NCI-H146 treated with DMSO at 0.1 percent for 48 hours (cell line): ENCODE measurements around the gene ZNRF1.
A peak's percentile ranks its signal among the peaks of the same experiment; 100 is the strongest.
"Not testable (repeated sequence)": the region's sequence is repeated elsewhere in the genome, so short reads cannot be mapped to it uniquely, and the experiment has no call there.

Experiments
- DNase-seq: peaks from one replicate; lab custom pipeline; 2025; ENCODE audit not compliant: unreplicated experiment; lab: John Stamatoyannopoulos, UW

ZNRF1 gene

GRCh38 chr16:75074920-75075687 is 76.3 kb downstream of the ZNRF1 start:
- DNase-seq = no peak

DNA sequence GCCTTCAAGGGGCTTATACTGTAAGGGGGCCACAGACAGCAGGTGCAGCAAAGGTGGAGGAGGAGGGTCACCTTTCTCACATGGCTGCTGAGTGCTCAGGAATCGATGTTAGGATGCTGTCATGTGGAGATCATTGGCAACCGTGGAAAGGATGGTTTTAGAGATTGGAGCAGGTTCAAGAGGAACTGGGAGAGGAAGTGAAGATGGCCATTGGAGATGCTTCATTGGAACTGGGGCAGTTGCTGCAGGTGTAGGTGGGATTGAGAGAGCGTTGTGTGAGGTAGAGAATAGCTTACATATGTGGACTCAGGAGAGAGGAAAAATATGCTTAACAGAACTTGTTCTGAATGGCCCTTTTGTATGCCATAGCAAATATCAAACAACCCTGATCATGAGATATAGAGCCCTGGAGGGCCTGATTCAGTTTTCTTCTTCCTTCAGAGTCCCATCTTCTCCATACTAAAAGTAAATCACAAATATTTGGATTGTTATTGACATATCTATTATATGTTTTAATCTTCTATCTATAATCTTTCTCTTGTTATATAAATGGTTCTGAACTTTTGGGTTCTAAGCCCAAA is 77.0 kb downstream of the ZNRF1 start:
- no peak for DNase-seq

- DNase-seq = no peak
Measured at GRCh38 chr16:75078886-75079285, 80.1 kb downstream of the ZNRF1 start.

- DNase-seq = no peak
Measured at GRCh38 chr16:75079346-75079926, 80.6 kb downstream of the ZNRF1 start.

DNA sequence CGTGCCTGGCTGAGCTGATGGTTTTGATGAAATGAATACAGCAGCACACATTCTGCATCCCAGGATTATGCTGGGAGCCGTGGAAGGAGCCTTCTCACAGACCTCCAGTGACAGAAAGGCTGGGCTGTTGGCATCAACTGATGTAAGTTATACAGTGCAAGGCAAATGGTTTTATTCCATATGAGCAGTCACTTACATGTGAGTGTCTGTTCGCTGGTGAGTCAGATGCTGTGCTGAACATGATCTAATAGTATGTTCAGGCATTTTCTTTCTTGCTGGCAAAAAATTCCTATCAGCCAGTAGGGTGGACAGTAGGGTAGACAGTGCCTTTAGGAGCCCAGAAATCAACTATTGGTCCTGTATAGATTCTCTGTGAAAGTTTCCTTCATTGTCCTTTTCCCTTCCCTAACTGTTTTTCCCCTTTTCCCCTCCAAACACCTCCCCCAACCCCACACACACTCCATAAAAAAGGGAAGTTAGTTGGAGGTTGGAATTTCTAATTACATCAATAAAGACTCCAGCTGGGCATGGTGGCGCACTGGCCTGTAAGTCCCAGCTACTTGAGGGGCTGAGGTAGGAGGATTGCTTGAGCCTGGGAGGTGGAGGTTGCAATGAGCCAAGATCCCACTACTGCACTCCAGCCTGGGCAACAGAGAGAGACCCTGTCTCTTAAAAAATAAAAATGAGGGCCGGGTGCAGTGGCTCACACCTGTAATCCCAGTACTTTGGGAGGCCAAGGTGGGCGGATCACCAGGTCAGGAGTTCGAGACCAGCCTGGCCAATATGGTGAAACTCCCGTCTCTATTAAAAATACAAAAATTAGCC is 81.6 kb downstream of the ZNRF1 start:
- DNase-seq = no peak

GRCh38 chr16:75081179-75081859 is 82.5 kb downstream of the ZNRF1 start:
- no peak for DNase-seq

DNA sequence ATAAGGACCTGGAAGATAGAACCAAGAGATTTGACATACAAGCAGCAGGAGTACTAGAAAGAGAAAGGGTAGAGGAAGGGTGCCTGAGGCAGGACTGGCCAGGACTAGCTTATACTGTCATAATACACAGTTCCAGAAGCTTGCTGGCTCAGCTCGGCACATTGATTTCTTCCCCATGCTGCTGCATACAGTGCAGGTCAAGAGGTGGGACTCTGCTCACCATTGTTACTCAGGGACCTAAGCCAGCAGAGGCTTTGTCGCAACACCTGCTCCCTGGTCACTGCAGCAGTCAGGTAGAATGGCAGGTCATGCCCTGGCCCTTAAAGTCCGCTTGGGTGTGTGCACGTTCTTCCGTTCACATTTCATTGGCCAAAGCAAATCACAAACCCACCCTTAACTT is 85.0 kb downstream of the ZNRF1 start:
- DNase-seq = peak; percentile 23

- no peak for DNase-seq
Measured at GRCh38 chr16:75085556-75085955, 86.7 kb downstream of the ZNRF1 start.

DNA sequence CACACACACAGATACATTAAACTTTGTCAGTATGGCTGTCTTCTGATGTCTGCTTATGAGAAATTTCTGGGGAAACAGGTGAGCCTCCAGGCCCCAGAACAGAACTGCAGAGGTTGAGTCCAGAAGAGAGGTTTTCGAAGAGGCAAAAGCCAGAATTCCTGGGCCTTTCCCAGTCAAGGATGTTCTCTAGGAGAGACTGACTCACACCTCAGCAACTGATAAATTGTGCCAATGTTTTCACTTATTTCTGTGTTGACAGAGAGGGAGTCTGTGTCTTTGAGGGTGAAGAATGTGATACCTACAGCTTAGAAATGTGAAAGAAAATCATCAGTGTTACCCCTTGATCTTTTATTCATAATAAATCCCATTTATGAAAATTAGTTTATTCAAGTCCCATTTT is 87.5 kb downstream of the ZNRF1 start:
- DNase-seq = no peak

DNA sequence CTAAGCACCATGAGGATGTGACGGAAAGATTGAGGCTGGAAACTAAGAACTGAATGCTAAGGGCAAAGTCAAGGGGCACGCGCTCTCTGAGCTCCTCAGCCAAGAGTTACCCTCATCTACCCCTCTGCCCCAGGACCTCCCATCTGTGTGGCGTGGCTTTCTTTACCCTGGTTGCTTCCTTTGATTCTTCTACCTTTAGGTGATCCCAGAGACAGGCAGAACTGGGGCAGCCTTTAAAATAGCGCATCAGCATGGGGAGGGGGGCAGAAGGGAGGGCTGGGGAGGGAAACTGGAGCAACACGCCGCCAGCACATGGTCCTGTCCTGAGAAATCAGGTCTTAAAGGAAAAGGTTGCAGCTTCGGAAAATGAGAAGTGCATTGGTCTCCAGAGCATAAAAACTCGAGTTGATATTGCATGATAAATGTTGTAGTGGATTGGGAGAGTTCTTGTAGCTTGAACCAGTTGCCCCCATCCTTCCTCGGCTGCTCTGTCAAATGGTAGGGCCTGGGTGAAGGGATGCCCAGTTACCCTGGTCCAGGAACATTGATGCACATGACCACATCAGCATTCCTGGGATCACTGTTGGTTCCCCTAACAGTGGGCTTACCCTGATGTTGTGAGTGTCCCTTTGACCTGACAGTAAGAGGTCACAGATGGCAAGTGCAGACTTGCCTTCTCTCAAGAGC is 88.0 kb downstream of the ZNRF1 start:
- no peak for DNase-seq

GRCh38 chr16:75087375-75087979 is 88.7 kb downstream of the ZNRF1 start:
- peak; percentile 62 for DNase-seq

- no peak for DNase-seq
Measured at GRCh38 chr16:75088216-75088615, 89.4 kb downstream of the ZNRF1 start.

DNA sequence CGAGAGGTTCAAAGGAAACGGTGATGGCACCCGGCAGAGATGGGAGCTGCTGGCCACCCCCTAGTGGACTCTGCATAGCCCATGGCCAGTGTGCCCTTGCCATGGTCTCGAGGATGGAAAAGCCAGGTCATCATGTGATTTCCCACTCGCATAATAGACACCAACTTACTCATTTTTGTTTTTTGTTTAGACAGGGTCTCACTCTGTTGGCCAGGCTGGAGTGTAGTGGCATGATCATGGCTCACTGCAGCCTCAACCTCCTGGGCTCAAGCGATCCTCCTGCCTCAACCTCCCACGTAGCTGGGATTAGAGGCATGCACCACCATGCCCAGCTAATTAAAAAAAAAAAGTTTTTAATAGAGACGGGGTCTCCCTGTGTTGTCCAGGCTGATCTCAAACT is 90.1 kb downstream of the ZNRF1 start:
- DNase-seq = no peak

- no peak for DNase-seq
Measured at GRCh38 chr16:75089486-75090202, 90.8 kb downstream of the ZNRF1 start.

DNA sequence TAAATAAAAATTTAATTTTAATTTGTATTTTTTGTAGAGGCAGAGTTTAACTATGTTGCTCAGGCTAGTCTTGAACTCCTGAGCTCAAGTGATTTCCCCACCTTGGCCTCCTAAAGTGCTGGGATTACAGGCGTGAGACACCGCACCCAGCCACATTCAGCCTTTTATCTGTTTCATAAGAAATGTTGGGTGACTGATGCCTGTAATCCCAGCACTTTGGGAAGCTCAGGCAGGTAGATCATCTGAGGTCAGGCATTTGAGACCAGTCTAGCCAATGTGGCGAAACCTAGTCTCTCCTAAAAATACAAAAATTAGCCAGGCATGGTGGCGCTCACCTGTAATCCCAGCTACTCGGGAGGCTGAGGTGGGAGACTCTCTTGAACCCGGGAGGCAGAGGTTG is 92.1 kb downstream of the ZNRF1 start:
- not testable (repeated sequence) for DNase-seq

GRCh38 chr16:75091619-75092018 is 92.8 kb downstream of the ZNRF1 start:
- DNase-seq = not testable (repeated sequence)

- DNase-seq = no peak
Measured at GRCh38 chr16:75092777-75093176, 94.0 kb downstream of the ZNRF1 start.

DNA sequence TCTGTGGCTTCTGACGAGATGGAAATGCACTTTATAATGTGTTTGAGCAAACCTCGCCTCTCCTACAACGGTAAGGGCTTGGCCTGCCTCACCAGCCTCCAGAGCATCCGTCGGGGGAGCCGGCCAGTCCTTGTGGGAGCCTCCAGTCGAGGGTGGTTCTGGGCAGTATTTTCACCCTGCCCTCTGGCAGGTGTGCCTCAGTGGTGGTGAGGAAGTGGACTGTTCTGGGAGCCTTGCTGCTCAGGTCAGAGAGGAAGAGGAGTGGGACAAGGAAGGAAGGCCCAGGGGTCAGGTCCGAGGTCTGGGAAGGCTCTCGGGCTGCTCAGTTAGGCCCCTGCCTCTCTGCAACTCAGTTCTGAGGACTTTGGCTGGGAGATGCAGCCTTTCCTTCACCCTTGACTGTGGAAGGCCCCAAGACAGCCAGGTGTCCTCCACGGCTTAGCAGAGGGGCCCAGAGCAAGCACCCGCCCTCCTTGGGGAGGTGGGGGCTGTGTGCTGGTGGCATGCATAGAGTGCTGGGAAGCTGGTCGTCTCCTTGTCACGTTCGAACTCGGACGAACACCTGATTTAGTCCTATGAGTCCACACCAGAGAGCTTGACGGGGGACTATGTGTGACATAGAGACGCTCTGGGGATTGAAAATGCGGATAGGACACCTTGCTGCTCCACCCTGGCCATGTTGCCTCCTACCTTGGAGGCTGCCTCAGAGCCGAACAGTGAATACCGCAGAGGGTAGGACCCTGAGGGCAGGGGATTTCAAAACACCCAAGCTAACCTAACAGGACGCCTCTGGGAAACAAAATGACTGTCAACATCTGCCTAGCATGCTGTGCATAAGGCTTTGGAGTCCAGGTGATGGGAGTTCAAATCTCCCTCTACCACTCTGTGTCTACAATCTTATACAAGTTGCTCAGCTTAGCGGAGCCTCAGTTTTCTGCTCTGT is 95.0 kb downstream of the ZNRF1 start:
- DNase-seq = no peak
